ENCODE measurements around the gene C1orf21. TPM values are rescaled to one million over a fixed set of nuclear protein-coding genes. Genes with fewer than 3 reads are reported as not detected.

The C1orf21 gene
- total and polyA plus RNA-seq, 12 donors: 23.2 to 177 (median 87.9) TPM

DNA sequence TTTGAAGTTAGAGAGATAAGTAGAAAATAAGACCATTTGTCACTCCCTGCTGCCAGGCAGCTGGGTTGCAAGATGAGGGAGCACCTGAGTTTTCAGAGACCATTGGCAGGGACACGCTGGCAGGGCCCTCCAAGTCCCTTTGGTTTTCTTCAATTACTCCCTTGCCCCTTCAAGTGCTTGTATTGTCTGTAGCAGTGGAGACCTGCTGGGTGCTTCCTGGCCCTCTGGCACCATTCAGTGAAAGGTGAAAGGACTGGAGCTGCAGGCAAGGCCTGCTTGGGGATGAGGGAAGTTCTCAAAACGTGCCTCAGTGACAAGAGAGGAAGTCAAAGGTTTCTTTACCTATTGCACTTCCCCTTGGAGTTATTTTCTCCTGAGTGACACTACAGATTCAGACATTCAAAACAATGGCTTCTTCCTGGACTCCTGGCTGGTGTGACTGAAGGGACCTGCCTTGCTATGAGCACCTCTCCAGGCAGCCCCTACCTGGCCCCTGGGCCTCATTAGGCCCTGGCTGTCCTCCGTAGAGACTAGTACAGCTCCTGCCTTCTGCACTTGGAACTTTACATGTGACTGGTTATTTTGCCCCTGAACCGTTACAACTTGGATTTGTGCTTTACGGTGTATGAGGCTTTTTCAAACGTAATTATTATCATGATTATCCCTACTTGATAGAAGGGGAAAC lies 100.1 kb downstream of the C1orf21 start:
- no peaks in the 10 kb centered on the region for H3K36me3 ChIP-seq (replicated peaks in 1 of 2)
- WGBS, 4 donors: 71 to 74% (median 73%) methylated on average over 6 of the region's 6 CpGs
- H3K27ac ChIP-seq: peak overlapping the region in 4 of 5 donors; percentile 22 to 86 (median 52)
- H3K4me3 ChIP-seq: no peak overlapping the region
- peaks cover 60 to 64% of the 10 kb centered on the region in 2 donors for H3K4me1 ChIP-seq (replicated peaks in 1 of 2)
- no peak for TF ChIP-seq CTCF (IDR thresholded peaks at IDR 0.05)
- TF ChIP-seq POLR2A (IDR thresholded peaks at IDR 0.05): no peak
- H3K9me3 ChIP-seq (replicated peaks in 1 of 3): no peaks in the 10 kb centered on the region
- intact Hi-C loops (cut with DNase I): no loop called here
- no peaks in the 10 kb centered on the region for H3K27me3 ChIP-seq
- peak in 1 of 7 donors; percentile 43 for DNase-seq

DNA sequence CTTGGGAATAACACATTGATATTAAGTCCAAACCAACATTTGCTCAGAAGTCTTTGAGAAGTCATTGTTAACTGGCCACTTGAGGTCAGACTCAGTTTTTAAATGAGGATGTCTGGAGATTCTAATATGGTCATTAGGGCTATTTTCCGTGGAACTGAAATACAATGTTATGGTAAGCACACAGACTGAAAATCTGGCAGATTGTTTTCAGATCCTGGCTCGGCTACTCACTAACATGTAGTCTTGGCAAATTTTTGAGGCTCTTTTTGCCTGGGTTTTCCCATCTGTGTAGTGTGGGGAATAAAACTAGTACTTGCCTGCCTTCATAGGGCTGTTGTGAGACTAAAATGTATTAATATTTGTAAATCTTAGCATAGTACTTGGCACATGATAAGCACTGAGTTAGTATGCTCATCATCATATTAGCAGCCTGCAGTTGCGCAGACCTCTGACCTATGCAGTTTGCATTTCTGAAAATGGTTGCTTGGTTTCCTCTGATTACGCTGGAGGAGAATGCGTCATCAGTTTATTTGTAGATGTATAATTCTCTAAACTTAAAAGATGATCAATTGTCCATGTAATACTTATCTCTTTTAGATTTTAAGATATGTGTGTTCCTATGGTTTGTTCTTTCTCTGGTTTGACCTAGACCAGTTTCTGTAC lies 100.8 kb downstream of the C1orf21 start:
- no peak for DNase-seq
- no peak overlapping the region for H3K4me3 ChIP-seq
- H3K27me3 ChIP-seq: no peaks in the 10 kb centered on the region
- TF ChIP-seq POLR2A (IDR thresholded peaks at IDR 0.05): no peak
- no peak for TF ChIP-seq CTCF (IDR thresholded peaks at IDR 0.05)
- peaks cover 60 to 64% of the 10 kb centered on the region in 2 donors for H3K4me1 ChIP-seq (replicated peaks in 1 of 2)
- H3K27ac ChIP-seq: peak overlapping the region in 2 of 5 donors; percentile 72 to 86
- H3K9me3 ChIP-seq (replicated peaks in 1 of 3): no peaks in the 10 kb centered on the region
- no peaks in the 10 kb centered on the region for H3K36me3 ChIP-seq (replicated peaks in 1 of 2)
- intact Hi-C loops (cut with DNase I): no loop called here
- WGBS, 4 donors: 92 to 95% (median 94%) methylated on average over 5 of the region's 5 CpGs

DNA sequence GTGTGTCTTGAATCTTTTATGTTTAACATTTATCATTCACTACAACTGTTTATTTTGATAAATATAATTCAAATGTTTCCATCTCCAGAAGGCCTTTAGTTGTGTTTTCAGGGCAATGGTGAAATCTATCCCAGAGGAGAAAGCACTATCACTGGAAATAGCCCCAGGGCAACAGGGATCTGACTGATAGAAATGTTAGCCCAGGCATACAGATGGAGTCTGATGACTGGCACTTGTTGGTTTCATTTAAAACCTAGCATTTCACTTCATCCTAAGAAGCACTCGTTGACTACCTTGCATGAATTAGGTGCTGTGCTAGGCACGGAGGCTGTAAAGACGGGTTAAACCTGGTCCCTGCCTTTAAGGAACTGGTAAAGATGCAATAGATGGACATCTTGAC lies 103.1 kb downstream of the C1orf21 start:
- intact Hi-C loops (cut with DNase I): no loop called here
- 94 to 100% (median 99%) methylated on average over 3 of the region's 3 CpGs for WGBS, 4 donors
- H3K4me1 ChIP-seq (replicated peaks in 1 of 2): peaks cover 45 to 63% of the 10 kb centered on the region in 2 donors
- H3K36me3 ChIP-seq (replicated peaks in 1 of 2): no peaks in the 10 kb centered on the region
- TF ChIP-seq POLR2A (IDR thresholded peaks at IDR 0.05) (no peak), CTCF (IDR thresholded peaks at IDR 0.05) (no peak)
- DNase-seq: no peak
- no peak overlapping the region for H3K4me3 ChIP-seq
- no peaks in the 10 kb centered on the region for H3K9me3 ChIP-seq (replicated peaks in 1 of 3)
- no peaks in the 10 kb centered on the region for H3K27me3 ChIP-seq
- H3K27ac ChIP-seq: peak overlapping the region in 2 of 5 donors; percentile 8 to 91

DNA sequence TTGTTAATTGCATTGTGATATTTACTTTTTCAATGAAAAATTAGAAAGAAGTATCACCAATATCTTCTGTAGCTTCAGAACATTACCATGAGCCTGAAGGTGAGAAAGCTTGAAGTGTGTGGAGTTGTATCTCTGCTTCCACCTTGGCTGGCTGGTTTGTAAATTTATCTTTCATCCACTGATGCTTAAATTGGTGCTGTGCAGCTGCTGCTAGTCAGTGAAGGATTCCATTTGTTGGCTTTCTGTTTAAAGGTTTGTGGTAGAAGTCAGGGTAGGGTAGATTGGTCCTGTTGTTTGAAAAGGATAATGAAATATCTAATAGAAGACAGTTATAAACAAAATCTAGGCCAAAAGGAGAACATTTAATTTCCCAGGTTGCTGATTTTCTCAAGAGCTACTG lies 105.7 kb downstream of the C1orf21 start:
- no peak for TF ChIP-seq CTCF (IDR thresholded peaks at IDR 0.05)
- TF ChIP-seq POLR2A (IDR thresholded peaks at IDR 0.05): no peak
- H3K36me3 ChIP-seq (replicated peaks in 1 of 2): no peaks in the 10 kb centered on the region
- peaks cover 24 to 40% of the 10 kb centered on the region in 2 donors for H3K4me1 ChIP-seq (replicated peaks in 1 of 2)
- H3K4me3 ChIP-seq: no peak overlapping the region
- no peaks in the 10 kb centered on the region for H3K9me3 ChIP-seq (replicated peaks in 1 of 3)
- intact Hi-C loops (cut with DNase I): no loop called here
- H3K27me3 ChIP-seq: no peaks in the 10 kb centered on the region
- H3K27ac ChIP-seq: peak overlapping the region in 4 of 5 donors; percentile 75 to 93 (median 90)
- no peak for DNase-seq
